Heart left ventricle (tissue), 16 donors: ENCODE measurements around the gene ROBO3. TPM values are rescaled to one million over a fixed set of nuclear protein-coding genes. Genes with fewer than 3 reads are reported as not detected.

Experiments used
- ATAC-seq, 4 donors: fragments of 200-7000 bp; cut with Tn5 transposase; one replicate each; pipeline ENCODE4 v1.9.1; 2020 to 2022; ENCODE audit warnings: moderate library complexity in 4 of 4, mild to moderate bottlenecking in 3 of 4, moderate number of reproducible peaks in 1 of 4
- DNase-seq, 5 donors: peaks; one replicate each; pipeline ENCODE4 v3.0.0-alpha.2; 2020
- H3K27ac ChIP-seq, 12 donors: fragments of 200-600 bp; sonication (generic) in 4 of 12; one replicate each; pipeline versions ENCODE4 v1.5.0 to v1.8.0; 2016 to 2022; ENCODE audit warnings: mild to moderate bottlenecking in 2 of 12
- H3K27me3 ChIP-seq, 9 donors: fragments of 200-600 bp; sonication (generic) in 2 of 9; one replicate each; pipeline versions ENCODE4 v1.5.1 to v1.8.0; 2016 to 2022; ENCODE audit warnings: mild to moderate bottlenecking in 3 of 9
- H3K36me3 ChIP-seq, 9 donors: fragments of 200-600 bp; sonication (generic) in 2 of 9; one replicate each; pipeline versions ENCODE4 v1.5.0 to v1.8.0; 2018 to 2022; ENCODE audit warnings: mild to moderate bottlenecking in 2 of 9
- H3K4me1 ChIP-seq, 12 donors: fragments of 200-600 bp; sonication (generic) in 4 of 12; one replicate each; pipeline versions ENCODE4 v1.5.0 to v1.8.0; 2016 to 2022; ENCODE audit warnings: mild to moderate bottlenecking in 3 of 12
- H3K4me3 ChIP-seq, 12 donors: fragments of 200-600 bp; sonication (generic) in 4 of 12; one replicate each; pipeline versions ENCODE4 v1.5.0 to v1.8.0; 2017 to 2022; ENCODE audit warnings: mild to moderate bottlenecking in 9 of 12, moderate library complexity in 4 of 12
- H3K9me3 ChIP-seq, 12 donors: fragments of 200-600 bp; sonication (generic) in 4 of 12; one replicate each; pipeline versions ENCODE4 v1.5.0 to v1.8.0; 2016 to 2022; ENCODE audit warnings: mild to moderate bottlenecking in 1 of 12
- POLR2A ChIP-seq, 2 donors: fragments of 450-650 bp; IDR thresholded peaks; one replicate each; pipeline ENCODE4 v1.6.1; 2017; ENCODE audit warnings: antibody characterized with exemption in 2 of 2, mild to moderate bottlenecking in 2 of 2, moderate library complexity in 2 of 2
- WGBS, 4 donors: extraction: QIAGEN DNeasy Blood & Tissue Kit in 2 of 4; methylation state at CpG; one replicate each; pipeline versions ENCODE4 v1.1.5 to v1.1.7; 2013 to 2018; 5-methylcytosine and 5-hydroxymethylcytosine counted together
- intact Hi-C, 10 donors: fragments of 100-400 bp; cut with DNase I; formaldehyde crosslinking; loops; one replicate each; pipeline versions ENCODE4 v1.11.1 to v1.14.2; 2022
- polyA plus RNA-seq, 2 donors: library from polyadenylated mRNA; stranded (reverse); fragments of 200-250 nt; gene quantifications; one replicate each; pipeline ENCODE4 v1.2.3, GENCODE V29; 2013
- total RNA-seq, 9 donors: library from RNA; depleted of rRNA in 2 of 9; stranded (reverse); fragments of >200 nt in 2 of 9; fragmentation: NEBNext Ultra II Directional in 3 of 9; extraction: Animal tissue kit (Norgen Biotek cat#: 25700) in 3 of 9; gene quantifications; one replicate each; pipeline versions ENCODE4 v1.1.0 to v1.2.4, GENCODE V29; 2016 to 2023
- TF ChIP-seq, protein P1 (sequence below), 12 donors: fragments of 200-600 bp; sonication (generic) in 4 of 12; IDR thresholded peaks; one replicate each; pipeline versions ENCODE4 v1.5.0 to v1.8.0; 2018 to 2022; ENCODE audit warnings: antibody characterized with exemption in 12 of 12, mild to moderate bottlenecking in 5 of 12
- donor health status: ischemic (EF 13 %, LVEDD 7.1; RV severe dilation, severe dysfunction).
- donor health status: healthy with polysubstance abuse.
- donor health status: DM: no; HTN: yes; CAD: no.
- donor health status: DM: no; HTN: no; CAD: no.
- donor health status: ischemic (EF 25% LVEDD 6.9; RV normal size, moderate dysfunction).
- donor health status: ischemic (EF 25% LVEDD 5.7; RV mildly dilated, moderate dysfunction).
- donor health status: healthy.
- donor health status: DM: yes; HTN: yes; CAD: no.
- donor health status: ischemic (EF 35%, LVEDD 5.7; RV mildly dilated, moderate dysfunction).
- donor health status: nonischemic (EF 11% LVEDD 7.7; RV severe dilation, severe dysfunction).
- donor health status: DM: yes; HTN: yes; CAD: no.
- donor health status: PGD.
- donor health status: ischemic (EF 29% LVEDD 5.4; RV normal size, mild dysfunction).
- donor health status: nonischemic (EF 23%, LVEDD 6.1; RV moderate dilation, normal function).

The ROBO3 gene
- total and polyA plus RNA-seq, 11 donors, result 2.5 to 18.6 (median 3.2) TPM

DNA sequence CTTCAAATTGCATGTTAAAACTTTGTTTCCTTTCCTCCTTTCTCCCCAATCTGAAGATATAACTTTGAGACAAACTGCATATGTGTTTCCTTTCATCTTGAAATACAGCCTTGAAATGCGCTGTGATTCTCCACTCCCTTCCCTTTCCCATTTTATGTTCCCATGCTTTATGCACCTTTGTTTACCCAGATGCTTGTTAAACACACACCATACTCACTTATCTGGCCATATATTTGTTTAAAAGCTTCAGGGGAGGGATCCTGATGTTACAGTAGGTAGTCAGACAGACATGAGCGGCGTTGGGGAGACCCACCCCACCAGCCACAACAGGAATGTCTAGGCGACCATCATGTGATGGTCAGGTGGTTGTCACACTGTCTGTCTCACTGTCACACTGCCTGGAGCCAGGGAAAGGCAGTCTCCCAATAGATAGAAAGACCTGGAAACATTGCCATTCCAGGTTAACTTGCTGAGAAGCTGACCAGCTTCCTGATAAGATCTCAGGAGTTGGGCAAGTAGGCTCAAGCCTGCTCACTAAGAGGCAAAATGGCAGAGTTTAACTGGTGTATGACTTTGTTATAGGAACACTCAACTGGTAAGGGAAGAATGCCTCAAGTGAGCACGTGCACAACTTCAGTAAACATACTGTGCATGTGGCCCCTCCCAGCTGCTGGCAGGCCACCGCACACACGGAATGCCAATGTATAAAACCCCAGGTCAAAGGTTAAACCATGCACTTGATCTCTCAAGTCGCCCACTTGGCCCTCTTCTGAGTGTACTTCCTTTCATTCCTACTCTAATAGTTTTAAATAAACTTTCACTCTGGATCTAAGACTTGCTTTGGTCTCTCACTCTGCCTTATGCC, 41.5 kb upstream of the ROBO3 start:
- H3K36me3 ChIP-seq, result no peaks in the 10 kb centered on the region
- ATAC-seq (no peak), DNase-seq (no peak)
- WGBS, 4 donors, result 59 to 74% (median 72%) methylated on average over 8 of the region's 8 CpGs
- no peaks in the 10 kb centered on the region for H3K9me3 ChIP-seq
- H3K27ac ChIP-seq, result no peak overlapping the region
- H3K27me3 ChIP-seq, result peaks cover 0 to 15% (median 0%) of the 10 kb centered on the region in 9 donors
- TF ChIP-seq POLR2A (IDR thresholded peaks at IDR 0.05), result no peak
- TF ChIP-seq, protein P1, sequence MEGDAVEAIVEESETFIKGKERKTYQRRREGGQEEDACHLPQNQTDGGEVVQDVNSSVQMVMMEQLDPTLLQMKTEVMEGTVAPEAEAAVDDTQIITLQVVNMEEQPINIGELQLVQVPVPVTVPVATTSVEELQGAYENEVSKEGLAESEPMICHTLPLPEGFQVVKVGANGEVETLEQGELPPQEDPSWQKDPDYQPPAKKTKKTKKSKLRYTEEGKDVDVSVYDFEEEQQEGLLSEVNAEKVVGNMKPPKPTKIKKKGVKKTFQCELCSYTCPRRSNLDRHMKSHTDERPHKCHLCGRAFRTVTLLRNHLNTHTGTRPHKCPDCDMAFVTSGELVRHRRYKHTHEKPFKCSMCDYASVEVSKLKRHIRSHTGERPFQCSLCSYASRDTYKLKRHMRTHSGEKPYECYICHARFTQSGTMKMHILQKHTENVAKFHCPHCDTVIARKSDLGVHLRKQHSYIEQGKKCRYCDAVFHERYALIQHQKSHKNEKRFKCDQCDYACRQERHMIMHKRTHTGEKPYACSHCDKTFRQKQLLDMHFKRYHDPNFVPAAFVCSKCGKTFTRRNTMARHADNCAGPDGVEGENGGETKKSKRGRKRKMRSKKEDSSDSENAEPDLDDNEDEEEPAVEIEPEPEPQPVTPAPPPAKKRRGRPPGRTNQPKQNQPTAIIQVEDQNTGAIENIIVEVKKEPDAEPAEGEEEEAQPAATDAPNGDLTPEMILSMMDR (IDR thresholded peaks at IDR 0.05), result no peak
- intact Hi-C loops, result no loop called here
- H3K4me3 ChIP-seq, result no peak overlapping the region
- H3K4me1 ChIP-seq, result no peaks in the 10 kb centered on the region

DNA sequence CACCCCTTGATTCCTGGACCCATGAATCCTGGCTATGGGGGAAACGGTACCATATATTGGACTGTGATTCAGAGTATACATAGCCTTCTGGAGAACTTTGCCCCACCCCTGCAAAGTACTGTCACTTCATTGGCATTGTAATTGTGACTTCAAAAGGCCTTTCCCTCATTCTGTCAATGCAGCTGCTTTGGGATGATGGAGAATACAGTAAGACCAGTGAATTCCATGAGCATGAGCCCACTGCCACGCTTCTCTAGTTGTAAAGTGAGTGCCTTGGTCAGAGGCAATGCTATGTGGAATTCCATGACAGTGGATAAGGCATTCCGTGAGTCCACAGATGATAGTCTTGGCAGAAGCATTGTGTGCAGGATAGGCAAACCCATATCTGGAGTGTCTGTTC, 39.4 kb upstream of the ROBO3 start:
- TF ChIP-seq POLR2A (IDR thresholded peaks at IDR 0.05), result no peak
- TF ChIP-seq, protein P1 (IDR thresholded peaks at IDR 0.05), result no peak
- Histone ChIP-seq H3K27me3 (peaks cover 0 to 7% (median 0%) of the 10 kb centered on the region in 9 donors), H3K4me3 (no peak overlapping the region), H3K4me1 (no peaks in the 10 kb centered on the region), H3K36me3 (no peaks in the 10 kb centered on the region), H3K9me3 (no peaks in the 10 kb centered on the region), H3K27ac (no peak overlapping the region)
- 39 to 76% (median 66%) methylated on average over 3 of the region's 3 CpGs for WGBS, 4 donors
- no peak for ATAC-seq
- intact Hi-C loops, result no loop called here
- DNase-seq, result no peak

DNA sequence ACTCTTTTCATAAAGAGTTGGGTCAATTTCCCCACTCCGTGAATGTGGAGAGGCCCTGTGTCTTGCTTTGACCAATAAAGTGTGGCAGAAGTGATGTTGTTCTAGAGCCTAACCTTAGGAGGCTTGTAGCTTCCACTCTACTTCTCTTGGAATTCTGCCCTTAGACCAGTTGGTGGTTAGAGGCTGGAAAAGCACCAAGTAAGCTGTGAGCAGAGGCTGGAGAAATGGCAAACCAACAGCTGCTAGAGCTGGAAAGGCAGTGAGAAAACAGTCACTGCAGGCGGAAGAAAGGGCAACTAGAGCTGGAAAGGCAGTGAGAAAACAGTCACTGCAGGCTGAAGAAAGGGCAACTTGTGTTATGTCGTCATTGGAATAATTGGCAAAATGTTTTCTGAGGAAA, 35.2 kb upstream of the ROBO3 start:
- ATAC-seq, result no peak
- no peak for DNase-seq
- Histone ChIP-seq H3K36me3 (no peaks in the 10 kb centered on the region), H3K27me3 (peaks cover 0 to 14% (median 0%) of the 10 kb centered on the region in 9 donors), H3K27ac (no peak overlapping the region), H3K4me1 (no peaks in the 10 kb centered on the region), H3K9me3 (no peaks in the 10 kb centered on the region), H3K4me3 (no peak overlapping the region)
- 79 to 81% (median 79%) methylated on average over 3 of the region's 3 CpGs for WGBS, 4 donors
- TF ChIP-seq, protein P1 (IDR thresholded peaks at IDR 0.05), result no peak
- intact Hi-C loops, result loop anchor here in 3 of 10 donors (5.0 to 10.0 kb wide), 3 partner anchors 63 to 183 kb away; partner anchors contain the start of gene ESAM (in 1 of the 3)

DNA sequence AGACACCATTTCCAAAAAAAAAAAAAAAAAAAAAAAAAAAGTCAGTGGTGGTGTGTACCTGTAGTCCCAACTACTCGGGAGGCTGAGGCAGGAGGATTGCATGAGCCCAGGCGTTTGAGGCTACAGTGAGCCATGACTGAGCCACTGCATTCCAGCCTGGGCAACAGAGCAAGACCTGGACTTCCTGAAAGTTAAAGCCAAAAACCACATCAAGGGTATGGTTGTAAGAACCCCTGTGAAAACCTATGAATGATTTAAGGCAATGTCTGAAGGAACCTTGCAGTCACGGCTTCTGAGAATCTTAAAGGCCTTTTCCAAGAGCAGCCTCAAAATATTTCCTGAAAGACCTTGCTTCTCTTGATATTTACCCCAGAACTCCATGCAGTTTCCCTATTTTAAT, 34.5 kb upstream of the ROBO3 start:
- ATAC-seq, result no peak
- DNase-seq, result no peak
- Histone ChIP-seq H3K27ac (no peak overlapping the region), H3K4me3 (no peak overlapping the region), H3K9me3 (no peaks in the 10 kb centered on the region), H3K27me3 (peaks cover 0 to 20% (median 0%) of the 10 kb centered on the region in 9 donors), H3K4me1 (no peaks in the 10 kb centered on the region), H3K36me3 (no peaks in the 10 kb centered on the region)
- intact Hi-C loops, result loop anchor here in 3 of 10 donors (5.0 to 10.0 kb wide), 3 partner anchors 63 to 183 kb away; partner anchors contain the start of gene ESAM (in 1 of the 3)
- TF ChIP-seq, protein P1 (IDR thresholded peaks at IDR 0.05), result no peak
- no peak for TF ChIP-seq POLR2A (IDR thresholded peaks at IDR 0.05)
- 85 to 90% (median 89%) methylated on average over 3 of the region's 3 CpGs for WGBS, 4 donors
